ENCODE data around the gene ITGA1. TPM values are rescaled to one million over a fixed set of nuclear protein-coding genes. Genes with fewer than 3 reads are reported as not detected.
A peak's percentile ranks its signal among the peaks of the same experiment; 100 is the strongest.

ITGA1 gene
- total RNA-seq, 1 donor, result 104 TPM

DNA sequence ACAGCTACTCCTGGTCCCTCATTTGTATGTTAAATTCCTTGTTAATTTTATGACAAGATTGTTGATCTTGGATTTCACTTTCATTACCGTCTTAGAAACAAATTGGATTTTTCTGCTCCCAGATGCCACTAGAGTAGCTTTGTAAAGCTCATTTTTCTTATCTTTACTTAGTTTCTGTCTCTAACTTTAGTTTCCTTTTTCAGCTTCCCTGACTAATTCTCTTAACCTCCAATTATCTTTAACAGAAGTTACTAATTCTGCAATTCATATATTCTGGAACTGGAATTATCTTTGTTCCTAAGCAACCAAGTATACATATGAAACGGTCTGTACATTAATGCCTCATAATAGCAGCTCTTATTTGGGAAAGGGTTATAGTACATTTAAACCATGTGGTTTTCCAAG is 16.7 kb downstream of the ITGA1 start:
- peak overlapping the region; percentile 76 for H3K4me3 ChIP-seq (ENCODE audit: low read depth, low read length)
- DNase-seq (ENCODE audit: low read depth), result peak; percentile 52

DNA sequence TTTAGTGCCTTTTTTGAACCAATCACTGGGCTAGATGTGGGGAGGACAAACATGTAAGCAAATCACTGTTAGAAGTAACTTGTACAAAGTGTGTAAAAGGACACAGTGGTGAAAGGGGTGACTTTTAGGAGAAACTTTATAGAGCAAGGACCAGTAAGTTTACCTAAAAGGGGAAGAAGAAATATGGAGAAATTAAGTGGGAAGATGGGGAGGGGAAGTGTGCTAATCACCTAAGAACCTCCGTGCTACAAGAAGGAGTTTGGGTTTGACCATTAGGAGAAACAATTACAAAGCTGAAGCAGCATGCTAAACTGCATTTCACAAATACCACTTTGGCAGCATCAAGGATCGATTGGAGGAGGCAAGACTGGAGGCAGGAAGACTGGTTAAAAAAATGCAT is 17.3 kb downstream of the ITGA1 start:
- TF ChIP-seq, protein P1, sequence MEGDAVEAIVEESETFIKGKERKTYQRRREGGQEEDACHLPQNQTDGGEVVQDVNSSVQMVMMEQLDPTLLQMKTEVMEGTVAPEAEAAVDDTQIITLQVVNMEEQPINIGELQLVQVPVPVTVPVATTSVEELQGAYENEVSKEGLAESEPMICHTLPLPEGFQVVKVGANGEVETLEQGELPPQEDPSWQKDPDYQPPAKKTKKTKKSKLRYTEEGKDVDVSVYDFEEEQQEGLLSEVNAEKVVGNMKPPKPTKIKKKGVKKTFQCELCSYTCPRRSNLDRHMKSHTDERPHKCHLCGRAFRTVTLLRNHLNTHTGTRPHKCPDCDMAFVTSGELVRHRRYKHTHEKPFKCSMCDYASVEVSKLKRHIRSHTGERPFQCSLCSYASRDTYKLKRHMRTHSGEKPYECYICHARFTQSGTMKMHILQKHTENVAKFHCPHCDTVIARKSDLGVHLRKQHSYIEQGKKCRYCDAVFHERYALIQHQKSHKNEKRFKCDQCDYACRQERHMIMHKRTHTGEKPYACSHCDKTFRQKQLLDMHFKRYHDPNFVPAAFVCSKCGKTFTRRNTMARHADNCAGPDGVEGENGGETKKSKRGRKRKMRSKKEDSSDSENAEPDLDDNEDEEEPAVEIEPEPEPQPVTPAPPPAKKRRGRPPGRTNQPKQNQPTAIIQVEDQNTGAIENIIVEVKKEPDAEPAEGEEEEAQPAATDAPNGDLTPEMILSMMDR (IDR thresholded peaks at IDR 0.05; ENCODE audit: insufficient read depth, low read depth, low read length), result no peak
- no peak for DNase-seq (ENCODE audit: low read depth)
- H3K4me3 ChIP-seq (ENCODE audit: low read depth, low read length), result peak overlapping the region; percentile 76

More for the DNA sequence above, 16.7 kb downstream of the ITGA1 start:
- TF ChIP-seq, protein P1 (IDR thresholded peaks at IDR 0.05; ENCODE audit: insufficient read depth, low read depth, low read length), result no peak

DNA sequence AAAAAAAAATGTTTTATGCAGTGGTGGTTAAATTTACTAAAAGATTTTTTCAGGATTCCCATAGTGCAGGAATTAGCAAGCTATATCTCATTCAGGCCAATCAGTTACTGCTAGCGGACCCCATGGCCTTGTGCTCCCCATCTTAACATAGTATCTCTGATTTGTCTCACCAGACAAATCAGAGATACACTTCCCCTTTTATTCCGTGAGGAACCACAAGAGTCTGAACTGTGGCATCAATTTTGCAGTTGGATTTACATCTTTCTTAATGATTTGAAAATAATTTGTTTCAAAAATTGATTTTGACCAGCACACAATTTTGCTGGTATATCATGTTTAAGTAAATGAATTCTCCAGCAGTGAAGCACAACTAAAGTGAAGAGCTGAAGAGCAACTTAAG is 17.9 kb downstream of the ITGA1 start:
- no peak overlapping the region for H3K4me3 ChIP-seq (ENCODE audit: low read depth, low read length)
- TF ChIP-seq, protein P1 (IDR thresholded peaks at IDR 0.05; ENCODE audit: insufficient read depth, low read depth, low read length), result no peak
- no peak for DNase-seq (ENCODE audit: low read depth)

DNA sequence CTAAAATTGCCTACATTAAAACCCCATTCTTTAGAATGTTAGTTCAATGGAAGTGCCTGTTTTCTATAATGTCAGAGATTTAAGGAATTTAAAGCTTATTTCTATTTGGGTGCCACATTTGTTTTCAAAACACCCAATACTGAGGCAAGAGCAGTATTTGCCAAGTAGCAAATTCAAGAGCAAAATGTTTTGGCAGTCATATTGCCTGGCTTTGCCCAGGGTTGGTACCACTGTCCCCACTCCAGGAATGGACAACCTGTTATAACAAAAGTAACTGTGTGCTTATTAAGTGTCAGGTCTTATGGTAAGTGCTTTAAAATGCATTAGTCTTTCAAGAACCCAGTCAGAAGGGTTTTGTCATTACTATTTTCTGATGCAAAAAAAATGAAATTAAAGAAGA is 19.3 kb downstream of the ITGA1 start:
- no peak for DNase-seq (ENCODE audit: low read depth)
- H3K4me3 ChIP-seq (ENCODE audit: low read depth, low read length), result no peak overlapping the region
- TF ChIP-seq, protein P1 (IDR thresholded peaks at IDR 0.05; ENCODE audit: insufficient read depth, low read depth, low read length), result no peak

DNA sequence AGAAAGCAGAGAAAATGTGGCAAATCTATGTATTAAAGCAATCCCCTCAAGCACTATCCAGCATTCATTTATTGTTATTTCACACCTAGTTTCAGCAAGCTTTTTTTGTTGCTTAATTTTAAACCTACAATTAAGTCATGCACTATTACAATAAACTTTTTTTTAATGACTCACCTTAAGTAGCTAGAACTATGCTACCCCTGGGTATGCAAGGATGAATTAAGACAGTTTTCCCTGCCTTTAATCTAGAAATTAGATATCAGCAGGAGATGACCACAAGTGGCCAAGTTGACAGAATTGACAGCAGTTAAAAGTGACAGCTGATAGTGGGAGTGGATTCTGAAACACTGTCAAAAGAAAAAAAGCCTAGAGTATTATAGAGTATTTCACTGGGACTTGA is 20.0 kb downstream of the ITGA1 start:
- no peak for DNase-seq (ENCODE audit: low read depth)
- TF ChIP-seq, protein P1 (IDR thresholded peaks at IDR 0.05; ENCODE audit: insufficient read depth, low read depth, low read length), result no peak
- no peak overlapping the region for H3K4me3 ChIP-seq (ENCODE audit: low read depth, low read length)

DNA sequence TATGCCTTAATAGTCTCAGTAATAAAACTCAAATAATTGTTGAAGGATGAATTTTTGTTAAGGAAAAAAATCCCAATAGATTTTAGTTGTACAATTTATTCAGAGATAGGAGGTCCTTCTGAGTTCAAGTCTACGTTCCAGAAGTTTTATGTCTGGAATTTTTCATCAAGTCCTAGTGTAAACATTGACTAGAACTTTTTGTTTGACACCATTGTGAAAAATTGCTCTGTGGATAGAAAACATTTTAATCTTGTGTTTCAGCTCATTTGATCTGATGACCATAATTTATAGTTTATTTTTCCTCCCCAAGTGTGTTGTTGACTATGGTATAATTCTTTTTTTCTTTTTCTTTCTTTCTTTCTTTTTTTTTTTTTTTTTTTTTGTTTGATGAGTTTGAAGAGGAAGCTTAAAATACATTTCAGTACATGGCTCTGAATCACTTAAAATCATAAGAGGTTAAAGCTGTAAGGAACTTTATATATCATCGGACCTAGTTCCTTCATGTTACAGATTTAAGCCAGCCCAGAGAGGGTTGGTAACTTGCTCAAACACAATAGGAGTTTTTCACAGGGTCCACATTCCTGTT is 20.7 kb downstream of the ITGA1 start:
- TF ChIP-seq, protein P1 (IDR thresholded peaks at IDR 0.05; ENCODE audit: insufficient read depth, low read depth, low read length), result no peak
- DNase-seq (ENCODE audit: low read depth), result peak; percentile 62
- no peak overlapping the region for H3K4me3 ChIP-seq (ENCODE audit: low read depth, low read length)

DNA sequence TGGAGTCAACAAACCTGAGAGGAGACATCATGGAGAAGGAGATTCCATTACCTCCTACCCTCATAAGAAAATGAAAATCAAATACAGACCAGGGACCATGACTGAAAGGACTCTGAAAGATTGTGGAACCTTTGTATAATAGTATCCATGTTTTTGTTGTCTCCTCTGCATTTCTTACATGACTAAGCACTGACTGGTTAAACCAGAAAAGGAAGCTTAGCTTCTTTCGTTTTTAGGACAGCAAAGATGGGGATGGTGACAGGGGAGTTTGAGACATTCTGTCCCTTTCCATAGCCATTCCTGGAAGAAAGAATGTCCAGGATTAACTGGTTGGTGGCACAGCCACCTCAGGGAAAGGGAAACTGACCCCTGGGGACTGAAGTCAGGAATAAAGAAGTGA is 22.2 kb downstream of the ITGA1 start:
- TF ChIP-seq, protein P1 (IDR thresholded peaks at IDR 0.05; ENCODE audit: insufficient read depth, low read depth, low read length), result no peak
- DNase-seq (ENCODE audit: low read depth), result peak; percentile 54
- H3K4me3 ChIP-seq (ENCODE audit: low read depth, low read length), result no peak overlapping the region

All from fibroblast of villous mesenchyme (primary cell).